Fibroblast of pulmonary artery (primary cell): ENCODE data around the gene TACR2.

Source experiments
- DNase-seq: peaks from one replicate; pipeline ENCODE4 v3.0.0-alpha.2; 2010; ENCODE audit warnings: low read depth
- H3K4me3 ChIP-seq: replicated peaks from 2 replicates; pipeline ENCODE4 v1.5.1; 2011; ENCODE audit warnings: low read depth, mild to moderate bottlenecking, control low read depth, low read length, moderate library complexity
- TF ChIP-seq, protein P1 (sequence below): IDR thresholded peaks from 2 replicates; pipeline ENCODE4 v1.5.1; 2011; ENCODE audit warnings: mild to moderate bottlenecking, control low read depth, low read length, inconsistent platforms; ENCODE audit errors: missing control alignments

Gene TACR2

DNA sequence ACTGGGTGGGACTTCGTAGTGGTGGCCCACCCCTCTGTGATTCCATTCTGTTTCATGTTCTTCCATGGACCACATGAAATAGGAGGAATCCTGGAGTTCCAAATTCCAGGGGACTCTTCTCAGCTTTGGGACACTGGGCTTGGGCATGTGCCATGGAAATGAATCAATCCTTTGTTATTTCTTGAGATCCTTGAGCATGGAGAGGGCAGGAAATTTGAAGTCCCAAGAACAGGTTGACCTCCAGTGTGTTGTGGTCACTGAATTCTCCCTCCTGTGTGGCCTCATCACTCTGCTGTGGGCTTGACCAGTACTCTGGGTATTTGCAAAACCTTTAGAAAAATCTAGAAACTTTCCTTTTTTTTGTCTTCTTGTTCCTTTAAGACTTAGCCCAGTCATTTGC, 22.7 kb downstream of the TACR2 start:
- TF ChIP-seq, protein P1, sequence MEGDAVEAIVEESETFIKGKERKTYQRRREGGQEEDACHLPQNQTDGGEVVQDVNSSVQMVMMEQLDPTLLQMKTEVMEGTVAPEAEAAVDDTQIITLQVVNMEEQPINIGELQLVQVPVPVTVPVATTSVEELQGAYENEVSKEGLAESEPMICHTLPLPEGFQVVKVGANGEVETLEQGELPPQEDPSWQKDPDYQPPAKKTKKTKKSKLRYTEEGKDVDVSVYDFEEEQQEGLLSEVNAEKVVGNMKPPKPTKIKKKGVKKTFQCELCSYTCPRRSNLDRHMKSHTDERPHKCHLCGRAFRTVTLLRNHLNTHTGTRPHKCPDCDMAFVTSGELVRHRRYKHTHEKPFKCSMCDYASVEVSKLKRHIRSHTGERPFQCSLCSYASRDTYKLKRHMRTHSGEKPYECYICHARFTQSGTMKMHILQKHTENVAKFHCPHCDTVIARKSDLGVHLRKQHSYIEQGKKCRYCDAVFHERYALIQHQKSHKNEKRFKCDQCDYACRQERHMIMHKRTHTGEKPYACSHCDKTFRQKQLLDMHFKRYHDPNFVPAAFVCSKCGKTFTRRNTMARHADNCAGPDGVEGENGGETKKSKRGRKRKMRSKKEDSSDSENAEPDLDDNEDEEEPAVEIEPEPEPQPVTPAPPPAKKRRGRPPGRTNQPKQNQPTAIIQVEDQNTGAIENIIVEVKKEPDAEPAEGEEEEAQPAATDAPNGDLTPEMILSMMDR = no peak
- H3K4me3 ChIP-seq = no peak overlapping the region
- DNase-seq = no peak

DNA sequence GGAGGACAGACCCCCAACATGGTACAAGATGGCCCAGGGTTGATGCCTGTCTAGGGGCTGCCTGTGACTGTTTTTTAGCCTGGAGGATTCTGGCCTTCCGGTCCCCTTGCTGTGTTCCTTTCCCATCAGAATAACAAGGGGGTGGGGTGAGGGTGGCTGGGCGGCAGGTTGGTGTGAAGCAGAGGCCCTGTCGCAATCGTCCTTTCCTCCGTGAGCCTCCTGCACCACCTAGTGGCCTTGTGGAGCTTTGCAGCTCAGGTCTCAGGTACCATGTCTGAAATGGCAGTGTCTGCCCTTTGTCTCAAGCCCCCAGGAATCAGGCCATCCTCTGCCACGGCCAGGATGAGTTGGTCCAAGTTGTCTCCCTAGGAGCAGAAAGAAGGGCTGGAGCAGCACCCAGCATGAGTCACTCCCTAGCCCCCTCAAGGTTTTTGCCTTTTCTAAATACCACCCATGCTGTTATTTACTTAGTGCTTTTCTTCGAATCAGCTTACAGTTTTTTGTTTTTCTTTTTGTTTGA, 24.2 kb downstream of the TACR2 start:
- H3K4me3 ChIP-seq = no peak overlapping the region
- DNase-seq = peak; percentile 89
- TF ChIP-seq, protein P1 = peak; percentile 98

DNA sequence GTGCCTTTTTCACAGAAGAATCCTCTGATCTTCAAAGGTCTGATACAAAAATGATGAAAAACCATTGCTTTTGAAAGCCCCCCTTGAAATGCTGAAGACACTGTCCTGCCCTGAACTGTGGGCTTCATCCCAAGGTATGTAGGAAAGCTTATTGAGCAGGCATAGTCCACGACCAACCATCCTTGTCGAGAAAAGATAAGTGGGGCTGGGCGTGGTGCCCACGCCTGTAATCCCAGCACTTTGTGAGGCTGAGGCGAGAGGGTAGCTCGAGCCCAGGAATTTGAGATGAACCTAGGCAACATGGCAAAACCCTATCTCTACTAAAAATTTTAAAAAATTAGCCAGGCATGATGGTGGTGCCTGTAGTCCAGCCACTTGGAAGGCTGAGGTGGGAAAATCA, 25.6 kb downstream of the TACR2 start:
- TF ChIP-seq, protein P1 = no peak
- no peak overlapping the region for H3K4me3 ChIP-seq
- DNase-seq = no peak

DNA sequence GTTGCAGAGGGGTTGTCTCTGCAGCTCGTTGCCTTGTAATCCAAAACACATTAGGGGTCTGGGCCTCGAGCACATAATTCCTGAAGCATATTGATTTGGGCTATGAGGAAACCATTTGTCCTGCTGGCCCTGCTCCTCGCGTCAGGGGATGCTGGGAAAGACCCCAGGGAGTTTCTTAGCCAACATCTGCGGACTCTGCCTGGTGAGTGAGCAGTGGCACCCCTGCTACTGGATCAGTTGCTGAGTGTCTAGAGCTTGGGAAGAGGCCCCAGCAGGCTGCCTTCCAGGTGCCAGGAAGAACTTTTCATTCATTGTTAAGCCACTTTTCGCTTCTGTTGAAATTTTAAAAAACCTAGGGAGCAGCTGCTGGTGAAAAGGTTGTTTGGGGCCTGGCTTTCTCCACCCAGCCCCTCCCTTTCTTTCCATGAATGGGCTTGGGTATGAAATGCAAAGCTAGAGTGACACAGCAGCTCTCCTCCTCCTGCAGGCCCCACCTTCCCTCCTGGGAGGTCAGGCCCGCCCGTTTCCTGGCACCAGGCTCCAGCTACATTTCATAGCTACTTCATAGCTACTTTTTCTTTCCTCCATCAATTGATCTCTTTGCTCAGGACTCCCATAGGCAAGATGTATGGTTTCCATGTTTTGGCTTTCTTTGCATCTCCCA, 26.8 kb downstream of the TACR2 start:
- no peak overlapping the region for H3K4me3 ChIP-seq
- TF ChIP-seq, protein P1 = no peak
- DNase-seq = peak; percentile 77

DNA sequence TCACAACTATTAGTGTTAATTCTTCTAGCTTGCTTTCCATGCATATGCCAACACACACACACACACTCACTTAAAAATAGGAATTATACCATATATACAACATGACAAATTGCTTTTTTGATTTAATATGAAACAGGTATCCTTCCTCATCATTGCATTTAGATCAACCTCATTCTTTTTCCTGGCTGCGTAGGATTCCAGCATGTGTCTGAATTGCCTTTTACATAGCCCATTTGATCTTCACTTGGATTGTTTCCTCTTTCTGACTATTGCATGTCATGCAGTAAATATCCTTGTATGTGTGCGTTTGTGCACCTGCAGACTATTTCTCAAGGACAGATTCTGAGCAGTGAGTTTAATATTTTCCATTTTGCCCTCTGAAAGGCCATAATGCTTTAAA, 28.2 kb downstream of the TACR2 start:
- H3K4me3 ChIP-seq = no peak overlapping the region
- TF ChIP-seq, protein P1 = no peak
- DNase-seq = no peak

DNA sequence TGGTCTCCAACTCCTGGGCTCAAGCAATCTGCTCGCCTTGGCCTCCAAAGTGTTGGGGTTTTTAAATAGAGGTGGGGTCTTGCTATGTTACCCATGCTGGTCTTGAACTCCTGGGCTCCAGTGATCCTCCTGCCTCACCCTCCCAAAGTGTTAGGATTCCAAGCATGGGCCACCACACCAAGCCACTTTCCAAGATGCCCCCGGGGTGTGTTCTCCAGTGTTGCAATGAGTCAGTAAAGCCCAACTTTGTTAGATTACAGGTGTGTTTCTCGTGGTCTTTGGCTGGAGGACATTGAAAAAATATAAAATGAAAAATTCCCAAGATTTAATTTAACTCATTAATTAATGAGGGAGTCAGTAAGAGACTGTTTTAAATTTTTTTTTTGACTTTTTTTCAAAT, 29.2 kb downstream of the TACR2 start:
- DNase-seq = no peak
- TF ChIP-seq, protein P1 = no peak

More for the DNA sequence above, 29.2 kb downstream of the TACR2 start:
- H3K4me3 ChIP-seq = no peak overlapping the region
